VCaP (cell line): Measurements from ENCODE around the gene MYO7A.

ENCODE experiments used
- H3K27ac ChIP-seq: fragments of 450-650 bp; 2 replicates; pipeline ENCODE4 v1.5.1; 2017
- CTCF ChIP-seq: fragments of 450-650 bp; conservative IDR thresholded peaks from 2 replicates; pipeline ENCODE4 v1.5.1; 2017; ENCODE audit warnings: mild to moderate bottlenecking, moderate library complexity

MYO7A gene

GRCh38 chr11:77156396-77157195, 28.6 kb downstream of the MYO7A start:
- TF ChIP-seq CTCF = no peak
- no peak overlapping the region for H3K27ac ChIP-seq

GRCh38 chr11:77158041-77158695, 30.1 kb downstream of the MYO7A start:
- H3K27ac ChIP-seq = no peak overlapping the region
- no peak for TF ChIP-seq CTCF

GRCh38 chr11:77159219-77159936, 31.3 kb downstream of the MYO7A start:
- TF ChIP-seq CTCF = no peak
- no peak overlapping the region for H3K27ac ChIP-seq

GRCh38 chr11:77159937-77160495, 32.0 kb downstream of the MYO7A start:
- no peak overlapping the region for H3K27ac ChIP-seq
- no peak for TF ChIP-seq CTCF

GRCh38 chr11:77163271-77163670, 35.2 kb downstream of the MYO7A start:
- H3K27ac ChIP-seq = no peak overlapping the region
- TF ChIP-seq CTCF = no peak

GRCh38 chr11:77165066-77165465, 37.0 kb downstream of the MYO7A start:
- TF ChIP-seq CTCF = no peak
- H3K27ac ChIP-seq = no peak overlapping the region

GRCh38 chr11:77166021-77166420, 38.0 kb downstream of the MYO7A start:
- no peak for TF ChIP-seq CTCF
- no peak overlapping the region for H3K27ac ChIP-seq
